Measurements from ENCODE around the gene LRRC26.
"Not testable (repeated sequence)": the region's sequence is repeated elsewhere in the genome, so short reads cannot be mapped to it uniquely, and the experiment has no call there.

Gene LRRC26

GRCh38 chr9:137149363-137149762, 20.5 kb downstream of the LRRC26 start:
- no peak for DNase-seq

GRCh38 chr9:137148661-137149060, 21.2 kb downstream of the LRRC26 start:
- DNase-seq: peak; percentile 18

- no peak for DNase-seq
Measured at GRCh38 chr9:137148242-137148641, 21.6 kb downstream of the LRRC26 start.

GRCh38 chr9:137147793-137148160, 22.1 kb downstream of the LRRC26 start:
- no peak for DNase-seq

- no peak for DNase-seq
Measured at GRCh38 chr9:137147091-137147792, 22.6 kb downstream of the LRRC26 start.

GRCh38 chr9:137146527-137146918, 23.3 kb downstream of the LRRC26 start:
- DNase-seq: no peak

GRCh38 chr9:137145731-137146526, 23.9 kb downstream of the LRRC26 start:
- DNase-seq: no peak

- no peak for DNase-seq
Measured at GRCh38 chr9:137143459-137143858, 26.4 kb downstream of the LRRC26 start.

- no peak for DNase-seq
Measured at GRCh38 chr9:137141976-137142936, 27.6 kb downstream of the LRRC26 start.

- no peak for DNase-seq
Measured at GRCh38 chr9:137141050-137141810, 28.6 kb downstream of the LRRC26 start.

- DNase-seq: no peak
Measured at GRCh38 chr9:137140151-137141012, 29.5 kb downstream of the LRRC26 start.

GRCh38 chr9:137139468-137140150, 30.2 kb downstream of the LRRC26 start:
- DNase-seq: no peak

GRCh38 chr9:137138722-137139467, 31.0 kb downstream of the LRRC26 start, which contains the start of gene GRIN1:
GRIN1 (plus strand) TSS chr9:137139154; CDS start chr9:137139487, 333 bp downstream.
- DNase-seq: no peak

- DNase-seq: peak; percentile 30
Measured at GRCh38 chr9:137138058-137138721, 31.7 kb downstream of the LRRC26 start.

GRCh38 chr9:137136881-137137607, 32.8 kb downstream of the LRRC26 start:
- peak; percentile 55 for DNase-seq

- peak; percentile 21 for DNase-seq
Measured at GRCh38 chr9:137136261-137136880, 33.5 kb downstream of the LRRC26 start.

GRCh38 chr9:137135154-137135553, 34.7 kb downstream of the LRRC26 start:
- not testable (repeated sequence) for DNase-seq

- DNase-seq: no peak
Measured at GRCh38 chr9:137134191-137134590, 35.7 kb downstream of the LRRC26 start.

All from NCI-H345 (cell line).